ENCODE data around the gene BSCL2. TPM values are rescaled to one million over a fixed set of nuclear protein-coding genes. Genes with fewer than 3 reads are reported as not detected.
A peak's percentile ranks its signal among the peaks of the same experiment; 100 is the strongest.

Gene BSCL2
- total and polyA plus RNA-seq, 2 of the 13 experiments (the other 11 are each of a cell fraction or from before 2014, with no cell fraction given), result 19.5 to 21.1 TPM

DNA sequence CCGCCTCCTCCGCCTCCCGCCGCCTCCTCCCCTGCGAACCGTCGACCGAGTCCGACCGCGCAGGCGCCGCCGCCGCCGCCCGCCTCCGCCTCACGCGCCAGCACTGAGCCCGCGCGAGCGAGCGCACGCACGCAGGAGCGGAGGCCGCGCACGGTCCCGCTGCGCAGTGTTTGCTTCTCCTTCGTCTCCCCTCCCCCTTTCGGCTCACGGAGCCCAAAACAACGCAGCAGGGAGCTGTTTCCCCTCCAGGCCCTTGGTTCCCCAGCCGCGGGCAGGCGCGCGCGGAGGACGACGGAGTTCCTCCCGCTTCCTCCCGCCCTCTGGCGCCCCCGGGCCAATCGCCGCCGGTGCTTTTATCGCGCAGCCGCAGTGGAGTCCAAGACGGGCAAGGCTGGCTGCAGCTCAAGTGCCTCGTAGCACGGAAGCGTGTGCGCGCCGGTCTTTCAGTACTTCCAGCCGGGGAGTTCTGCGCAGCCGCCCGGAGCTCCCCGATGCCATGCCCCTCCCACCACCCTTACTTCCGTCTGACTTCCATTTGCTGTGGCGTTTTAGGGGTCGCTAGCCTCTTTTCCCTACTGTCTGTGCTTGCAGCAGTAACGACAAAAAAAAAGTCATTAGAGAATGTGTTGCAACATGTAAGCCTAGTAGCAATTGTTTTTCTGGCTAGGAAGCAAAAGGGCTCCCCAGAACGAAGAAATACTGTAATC lies 20.1 kb upstream of the BSCL2 start, which contains the start of gene HNRNPUL2 (continued):
- peak; percentile 72; the same call in 1 of the 2 replicates for TF ChIP-seq ZNF232 (CRISPR knock-in tag; IDR thresholded peaks at IDR 0.05; ENCODE audit: borderline replicate concordance)
- no peak for TF ChIP-seq ZFP82 (CRISPR knock-in tag; IDR thresholded peaks at IDR 0.05; ENCODE audit: borderline replicate concordance)
- peak; percentile 88 for TF ChIP-seq MED13 (CRISPR knock-in tag; IDR thresholded peaks at IDR 0.05)
- peak; percentile 73; the same call in 1 of the 2 replicates for TF ChIP-seq ZNF230 (CRISPR knock-in tag; IDR thresholded peaks at IDR 0.05)
- TF ChIP-seq ZNF446 (CRISPR knock-in tag; IDR thresholded peaks at IDR 0.05), result peak; percentile 88; the same call in 1 of the 2 replicates
- TF ChIP-seq RFX1 (IDR thresholded peaks at IDR 0.05), result no peak
- no peak; the same call in 1 of the 2 replicates for TF ChIP-seq ZBTB42 (CRISPR knock-in tag; IDR thresholded peaks at IDR 0.05)
- no peak for TF ChIP-seq CENPX (CRISPR knock-in tag; IDR thresholded peaks at IDR 0.05)
- TF ChIP-seq ZC3H4 (CRISPR knock-in tag; IDR thresholded peaks at IDR 0.05; ENCODE audit: borderline replicate concordance), result no peak
- no peak for TF ChIP-seq ZNF282 (IDR thresholded peaks at IDR 0.05; ENCODE audit: partially characterized antibody)
- no peak; the same call in 1 of the 2 replicates for TF ChIP-seq SIN3B (IDR thresholded peaks at IDR 0.05; ENCODE audit: low read length)
- peak; percentile 98 for TF ChIP-seq ZFP90 (CRISPR knock-in tag; IDR thresholded peaks at IDR 0.05; ENCODE audit: borderline replicate concordance)
- TF ChIP-seq ZNF331 (CRISPR knock-in tag; IDR thresholded peaks at IDR 0.05), result peak; percentile 60; the same call in 1 of the 2 replicates
- TF ChIP-seq, protein P1, sequence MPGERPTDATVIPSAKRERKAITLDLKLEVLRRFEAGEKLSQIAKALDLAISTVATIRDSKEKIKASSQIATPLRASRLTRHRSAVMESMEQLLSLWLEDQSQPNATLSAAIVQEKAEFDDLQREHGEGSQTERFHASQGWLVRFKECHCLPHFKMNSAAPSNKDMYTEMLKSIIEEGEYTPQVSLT (CRISPR knock-in tag; IDR thresholded peaks at IDR 0.05; ENCODE audit: borderline replicate concordance, low read depth), result no peak; the same call in 1 of the 2 replicates
- peak; percentile 95 for TF ChIP-seq ZNF431 (CRISPR knock-in tag; IDR thresholded peaks at IDR 0.05; ENCODE audit: borderline replicate concordance, low read depth)
- no peak for TF ChIP-seq HOXA9 (CRISPR knock-in tag; IDR thresholded peaks at IDR 0.05; ENCODE audit: borderline replicate concordance)
- TF ChIP-seq ZNF138 (CRISPR knock-in tag; IDR thresholded peaks at IDR 0.05; ENCODE audit: low read depth), result peak; percentile 71; the same call in 1 of the 2 replicates
- TF ChIP-seq TOE1 (CRISPR knock-in tag; IDR thresholded peaks at IDR 0.05), result no peak
- TF ChIP-seq, protein P2, sequence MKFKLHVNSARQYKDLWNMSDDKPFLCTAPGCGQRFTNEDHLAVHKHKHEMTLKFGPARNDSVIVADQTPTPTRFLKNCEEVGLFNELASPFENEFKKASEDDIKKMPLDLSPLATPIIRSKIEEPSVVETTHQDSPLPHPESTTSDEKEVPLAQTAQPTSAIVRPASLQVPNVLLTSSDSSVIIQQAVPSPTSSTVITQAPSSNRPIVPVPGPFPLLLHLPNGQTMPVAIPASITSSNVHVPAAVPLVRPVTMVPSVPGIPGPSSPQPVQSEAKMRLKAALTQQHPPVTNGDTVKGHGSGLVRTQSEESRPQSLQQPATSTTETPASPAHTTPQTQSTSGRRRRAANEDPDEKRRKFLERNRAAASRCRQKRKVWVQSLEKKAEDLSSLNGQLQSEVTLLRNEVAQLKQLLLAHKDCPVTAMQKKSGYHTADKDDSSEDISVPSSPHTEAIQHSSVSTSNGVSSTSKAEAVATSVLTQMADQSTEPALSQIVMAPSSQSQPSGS (CRISPR knock-in tag; IDR thresholded peaks at IDR 0.05), result peak; percentile 78; the same call in 1 of the 2 replicates
- TF ChIP-seq ZNF44 (CRISPR knock-in tag; IDR thresholded peaks at IDR 0.05), result no peak; the same call in 1 of the 2 replicates
- TF ChIP-seq, protein P3, sequence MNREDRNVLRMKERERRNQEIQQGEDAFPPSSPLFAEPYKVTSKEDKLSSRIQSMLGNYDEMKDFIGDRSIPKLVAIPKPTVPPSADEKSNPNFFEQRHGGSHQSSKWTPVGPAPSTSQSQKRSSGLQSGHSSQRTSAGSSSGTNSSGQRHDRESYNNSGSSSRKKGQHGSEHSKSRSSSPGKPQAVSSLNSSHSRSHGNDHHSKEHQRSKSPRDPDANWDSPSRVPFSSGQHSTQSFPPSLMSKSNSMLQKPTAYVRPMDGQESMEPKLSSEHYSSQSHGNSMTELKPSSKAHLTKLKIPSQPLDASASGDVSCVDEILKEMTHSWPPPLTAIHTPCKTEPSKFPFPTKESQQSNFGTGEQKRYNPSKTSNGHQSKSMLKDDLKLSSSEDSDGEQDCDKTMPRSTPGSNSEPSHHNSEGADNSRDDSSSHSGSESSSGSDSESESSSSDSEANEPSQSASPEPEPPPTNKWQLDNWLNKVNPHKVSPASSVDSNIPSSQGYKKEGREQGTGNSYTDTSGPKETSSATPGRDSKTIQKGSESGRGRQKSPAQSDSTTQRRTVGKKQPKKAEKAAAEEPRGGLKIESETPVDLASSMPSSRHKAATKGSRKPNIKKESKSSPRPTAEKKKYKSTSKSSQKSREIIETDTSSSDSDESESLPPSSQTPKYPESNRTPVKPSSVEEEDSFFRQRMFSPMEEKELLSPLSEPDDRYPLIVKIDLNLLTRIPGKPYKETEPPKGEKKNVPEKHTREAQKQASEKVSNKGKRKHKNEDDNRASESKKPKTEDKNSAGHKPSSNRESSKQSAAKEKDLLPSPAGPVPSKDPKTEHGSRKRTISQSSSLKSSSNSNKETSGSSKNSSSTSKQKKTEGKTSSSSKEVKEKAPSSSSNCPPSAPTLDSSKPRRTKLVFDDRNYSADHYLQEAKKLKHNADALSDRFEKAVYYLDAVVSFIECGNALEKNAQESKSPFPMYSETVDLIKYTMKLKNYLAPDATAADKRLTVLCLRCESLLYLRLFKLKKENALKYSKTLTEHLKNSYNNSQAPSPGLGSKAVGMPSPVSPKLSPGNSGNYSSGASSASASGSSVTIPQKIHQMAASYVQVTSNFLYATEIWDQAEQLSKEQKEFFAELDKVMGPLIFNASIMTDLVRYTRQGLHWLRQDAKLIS (CRISPR knock-in tag; IDR thresholded peaks at IDR 0.05), result no peak
- TF ChIP-seq CBX2 (IDR thresholded peaks at IDR 0.05; ENCODE audit: low read depth, low read length), result no peak
- no peak for TF ChIP-seq CBX2 (CRISPR knock-in tag; IDR thresholded peaks at IDR 0.05; ENCODE audit: low read depth)
- TF ChIP-seq SIX1 (CRISPR knock-in tag; IDR thresholded peaks at IDR 0.05; ENCODE audit: borderline replicate concordance), result no peak
- TF ChIP-seq SMC3 (IDR thresholded peaks at IDR 0.05; ENCODE audit: low read length), result no peak
- peak; percentile 83; the same call in 1 of the 2 replicates for TF ChIP-seq DR1 (CRISPR knock-in tag; IDR thresholded peaks at IDR 0.05)

Data from HepG2 (cell line).